ENCODE measurements around the gene TIMM10B. TPM values are rescaled to one million over a fixed set of nuclear protein-coding genes. Genes with fewer than 3 reads are reported as not detected.

Gene TIMM10B
- polyA plus RNA-seq, 1 donor from 2014 or later = 24.9 TPM

- H3K4me2 ChIP-seq (ENCODE audit: low read length) = no peak within 1 kb of the TSS
- TF ChIP-seq POLR2AphosphoS5 (IDR thresholded peaks at IDR 0.05) = no peak
- TF ChIP-seq TAF1 (IDR thresholded peaks at IDR 0.05; ENCODE audit: low read depth) = no peak
- TF ChIP-seq, protein P1, sequence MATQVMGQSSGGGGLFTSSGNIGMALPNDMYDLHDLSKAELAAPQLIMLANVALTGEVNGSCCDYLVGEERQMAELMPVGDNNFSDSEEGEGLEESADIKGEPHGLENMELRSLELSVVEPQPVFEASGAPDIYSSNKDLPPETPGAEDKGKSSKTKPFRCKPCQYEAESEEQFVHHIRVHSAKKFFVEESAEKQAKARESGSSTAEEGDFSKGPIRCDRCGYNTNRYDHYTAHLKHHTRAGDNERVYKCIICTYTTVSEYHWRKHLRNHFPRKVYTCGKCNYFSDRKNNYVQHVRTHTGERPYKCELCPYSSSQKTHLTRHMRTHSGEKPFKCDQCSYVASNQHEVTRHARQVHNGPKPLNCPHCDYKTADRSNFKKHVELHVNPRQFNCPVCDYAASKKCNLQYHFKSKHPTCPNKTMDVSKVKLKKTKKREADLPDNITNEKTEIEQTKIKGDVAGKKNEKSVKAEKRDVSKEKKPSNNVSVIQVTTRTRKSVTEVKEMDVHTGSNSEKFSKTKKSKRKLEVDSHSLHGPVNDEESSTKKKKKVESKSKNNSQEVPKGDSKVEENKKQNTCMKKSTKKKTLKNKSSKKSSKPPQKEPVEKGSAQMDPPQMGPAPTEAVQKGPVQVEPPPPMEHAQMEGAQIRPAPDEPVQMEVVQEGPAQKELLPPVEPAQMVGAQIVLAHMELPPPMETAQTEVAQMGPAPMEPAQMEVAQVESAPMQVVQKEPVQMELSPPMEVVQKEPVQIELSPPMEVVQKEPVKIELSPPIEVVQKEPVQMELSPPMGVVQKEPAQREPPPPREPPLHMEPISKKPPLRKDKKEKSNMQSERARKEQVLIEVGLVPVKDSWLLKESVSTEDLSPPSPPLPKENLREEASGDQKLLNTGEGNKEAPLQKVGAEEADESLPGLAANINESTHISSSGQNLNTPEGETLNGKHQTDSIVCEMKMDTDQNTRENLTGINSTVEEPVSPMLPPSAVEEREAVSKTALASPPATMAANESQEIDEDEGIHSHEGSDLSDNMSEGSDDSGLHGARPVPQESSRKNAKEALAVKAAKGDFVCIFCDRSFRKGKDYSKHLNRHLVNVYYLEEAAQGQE (IDR thresholded peaks at IDR 0.05; ENCODE audit: borderline replicate concordance) = no peak
- no peak for TF ChIP-seq MXI1 (conservative IDR thresholded peaks at IDR 0.05; ENCODE audit: poor library complexity, severe bottlenecking)
- TF ChIP-seq CTCF (IDR thresholded peaks at IDR 0.05; ENCODE audit: poor library complexity, severe bottlenecking) = no peak
- TF ChIP-seq EZH2 (IDR thresholded peaks at IDR 0.05; ENCODE audit: borderline replicate concordance, insufficient read depth, low read length, poor library complexity, severe bottlenecking) = no peak
- no peak for TF ChIP-seq EP300 (conservative IDR thresholded peaks at IDR 0.05; ENCODE audit: poor library complexity, severe bottlenecking)
- no peak for TF ChIP-seq RAD21 (conservative IDR thresholded peaks at IDR 0.05)
- no peak for TF ChIP-seq SMC3 (conservative IDR thresholded peaks at IDR 0.05; ENCODE audit: poor library complexity)
- no peaks in the 10 kb centered on the region for H3K9me3 ChIP-seq (ENCODE audit: low read length)
- no peaks in the 10 kb centered on the region for H3K27me3 ChIP-seq (ENCODE audit: insufficient read depth, low read depth, low read length)
- no peaks in the 10 kb centered on the region for H3K79me2 ChIP-seq (replicated peaks; ENCODE audit: insufficient read depth, low read length)
- H4K20me1 ChIP-seq (ENCODE audit: insufficient read depth) = no peaks in the 10 kb centered on the region
- H3K9ac ChIP-seq (ENCODE audit: low read length) = no peak within 1 kb of the TSS
- no peak within 1 kb of the TSS for H3K27ac ChIP-seq (ENCODE audit: low read length)
- H3K36me3 ChIP-seq (ENCODE audit: insufficient read depth, low read length) = no peaks in the 10 kb centered on the region
- H3K4me3 ChIP-seq (ENCODE audit: low read length) = no peak within 1 kb of the TSS
- H3K9me2 ChIP-seq (ENCODE audit: insufficient read depth, low read length) = no peaks in the 10 kb centered on the region
- no peak within 1 kb of the TSS for H2AFZ ChIP-seq (ENCODE audit: low read depth, low read length)
- H3F3A ChIP-seq (ENCODE audit: insufficient read depth, low read length, poor library complexity, severe bottlenecking) = no peaks in the 10 kb centered on the region
Observed at GRCh38 chr11:6497069-6497839, 16.0 kb downstream of the TIMM10B start, which contains the start of gene DNHD1. Gene DNHD1, plus strand, starts transcription at chr11:6497280. Its CDS starts 936 bp downstream, at chr11:6498216.

GRCh38 chr11:6498121-6498520, 16.8 kb downstream of the TIMM10B start:
- Histone ChIP-seq H3F3A (ENCODE audit: insufficient read depth, low read length, poor library complexity, severe bottlenecking) (no peaks in the 10 kb centered on the region), H3K9me3 (ENCODE audit: low read length) (no peaks in the 10 kb centered on the region), H3K4me3 (ENCODE audit: low read length) (no peak overlapping the region), H2AFZ (ENCODE audit: low read depth, low read length) (no peak overlapping the region), H3K79me2 (replicated peaks; ENCODE audit: insufficient read depth, low read length) (no peaks in the 10 kb centered on the region), H4K20me1 (ENCODE audit: insufficient read depth) (no peaks in the 10 kb centered on the region), H3K36me3 (ENCODE audit: insufficient read depth, low read length) (no peaks in the 10 kb centered on the region), H3K9me2 (ENCODE audit: insufficient read depth, low read length) (no peaks in the 10 kb centered on the region), H3K27ac (ENCODE audit: low read length) (no peak overlapping the region), H3K27me3 (ENCODE audit: insufficient read depth, low read depth, low read length) (no peaks in the 10 kb centered on the region), H3K9ac (ENCODE audit: low read length) (no peak overlapping the region), H3K4me2 (ENCODE audit: low read length) (no peak overlapping the region)
- TF ChIP-seq EP300 (conservative IDR thresholded peaks at IDR 0.05; ENCODE audit: poor library complexity, severe bottlenecking) (no peak), CTCF (IDR thresholded peaks at IDR 0.05; ENCODE audit: poor library complexity, severe bottlenecking) (no peak), RAD21 (conservative IDR thresholded peaks at IDR 0.05) (no peak), SMC3 (conservative IDR thresholded peaks at IDR 0.05; ENCODE audit: poor library complexity) (no peak), MXI1 (conservative IDR thresholded peaks at IDR 0.05; ENCODE audit: poor library complexity, severe bottlenecking) (no peak), POLR2AphosphoS5 (IDR thresholded peaks at IDR 0.05) (no peak), EZH2 (IDR thresholded peaks at IDR 0.05; ENCODE audit: borderline replicate concordance, insufficient read depth, low read length, poor library complexity, severe bottlenecking) (no peak), TAF1 (IDR thresholded peaks at IDR 0.05; ENCODE audit: low read depth) (no peak)
- TF ChIP-seq, protein P1 (IDR thresholded peaks at IDR 0.05; ENCODE audit: borderline replicate concordance) = no peak

Measured in neural cell (in vitro differentiated cells).